Limb (tissue), 2 donors: ENCODE measurements around the gene SENP3.

Experiments
- DNase-seq, 2 donors: peaks; one replicate each; pipeline ENCODE4 v3.0.0-alpha.2; 2016; ENCODE audit errors: extremely low spot score in 2 of 2

Gene SENP3

DNA sequence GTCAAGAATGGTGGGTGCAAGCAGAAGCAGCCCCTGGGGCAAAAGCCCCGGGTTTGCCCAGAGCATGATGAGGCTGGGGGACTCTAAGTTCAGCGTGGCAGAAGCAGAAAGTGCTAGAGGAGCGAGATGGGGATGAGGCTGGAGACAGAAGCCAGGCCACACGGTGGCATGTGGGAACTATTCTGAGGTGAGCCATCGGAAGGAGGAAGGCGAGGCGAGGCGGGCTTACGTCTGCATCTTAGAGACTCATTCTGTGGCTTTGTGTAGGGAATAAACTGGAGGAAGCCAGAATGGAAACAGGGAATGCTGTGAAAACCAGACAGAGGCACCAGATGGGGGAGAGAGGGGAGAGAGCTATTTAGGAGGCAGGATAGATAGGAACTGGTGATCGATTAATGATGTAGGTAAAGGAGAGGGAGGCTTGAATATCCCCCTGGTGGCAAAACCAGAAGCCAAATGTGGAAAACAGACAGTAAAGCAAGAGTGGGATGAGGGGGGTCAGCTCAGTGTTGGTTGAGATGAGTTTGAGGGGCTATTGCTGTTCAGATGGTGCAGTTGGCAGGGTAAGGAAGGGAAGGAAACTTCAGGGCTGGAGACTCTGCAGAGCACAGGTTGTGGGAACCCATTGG, 6.3 kb upstream of the SENP3 start:
- no peak for DNase-seq

- no peak for DNase-seq
Observed at GRCh38 chr17:7556627-7557026, 5.1 kb upstream of the SENP3 start.

DNA sequence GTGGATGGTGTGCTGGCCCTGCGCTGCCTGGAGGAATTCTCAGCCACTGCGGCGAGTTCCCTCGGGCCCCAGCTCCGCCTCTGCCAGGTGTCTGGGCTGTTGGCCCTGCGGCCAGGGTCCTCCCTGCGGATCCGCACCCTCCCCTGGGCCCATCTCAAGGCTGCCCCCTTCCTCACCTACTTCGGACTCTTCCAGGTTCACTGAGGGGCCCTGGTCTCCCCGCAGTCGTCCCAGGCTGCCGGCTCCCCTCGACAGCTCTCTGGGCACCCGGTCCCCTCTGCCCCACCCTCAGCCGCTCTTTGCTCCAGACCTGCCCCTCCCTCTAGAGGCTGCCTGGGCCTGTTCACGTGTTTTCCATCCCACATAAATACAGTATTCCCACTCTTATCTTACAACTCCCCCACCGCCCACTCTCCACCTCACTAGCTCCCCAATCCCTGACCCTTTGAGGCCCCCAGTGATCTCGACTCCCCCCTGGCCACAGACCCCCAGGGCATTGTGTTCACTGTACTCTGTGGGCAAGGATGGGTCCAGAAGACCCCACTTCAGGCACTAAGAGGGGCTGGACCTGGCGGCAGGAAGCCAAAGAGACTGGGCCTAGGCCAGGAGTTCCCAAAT, 4.5 kb upstream of the SENP3 start:
- no peak for DNase-seq

- DNase-seq = peak; percentile 75 to 82
Observed at GRCh38 chr17:7557775-7558543, 3.8 kb upstream of the SENP3 start.

GRCh38 chr17:7558544-7559319, 3.0 kb upstream of the SENP3 start, which contains the start of gene TNFSF13:
TSS of gene TNFSF13 (plus strand) at chr17:7558750. CDS start at chr17:7559040, 290 bp downstream.
- DNase-seq = no peak

DNA sequence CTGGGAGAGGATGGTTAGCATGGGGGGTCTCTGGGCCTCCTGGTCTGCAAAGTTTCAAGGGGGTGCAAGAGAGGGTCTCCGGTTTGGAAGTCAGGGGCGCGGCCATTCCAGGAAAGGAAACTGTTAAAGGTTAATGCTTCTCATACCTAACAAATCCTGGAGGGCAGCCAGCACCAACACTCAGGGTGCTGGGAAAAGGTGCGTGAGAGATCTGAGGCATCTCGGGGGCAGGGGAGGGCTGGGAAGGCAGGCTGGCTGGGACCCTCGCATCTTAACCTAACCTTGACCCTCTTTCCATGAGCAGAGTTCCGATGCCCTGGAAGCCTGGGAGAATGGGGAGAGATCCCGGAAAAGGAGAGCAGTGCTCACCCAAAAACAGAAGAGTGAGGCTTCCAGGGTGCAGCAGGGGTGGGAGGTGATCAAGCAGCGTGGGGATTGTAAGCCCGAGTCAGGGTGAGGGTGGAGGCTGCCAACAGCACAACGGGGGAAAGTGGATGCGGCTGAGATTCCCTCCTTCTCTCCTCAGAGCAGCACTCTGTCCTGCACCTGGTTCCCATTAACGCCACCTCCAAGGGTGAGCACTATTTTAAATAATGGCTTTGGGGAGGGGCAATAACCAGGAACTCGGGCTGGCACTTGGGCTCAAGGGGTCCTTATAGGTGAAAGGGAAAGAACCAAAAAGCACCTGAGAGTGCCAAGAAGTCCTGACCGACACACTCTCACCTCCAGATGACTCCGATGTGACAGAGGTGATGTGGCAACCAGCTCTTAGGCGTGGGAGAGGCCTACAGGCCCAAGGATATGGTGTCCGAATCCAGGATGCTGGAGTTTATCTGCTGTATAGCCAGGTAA, 2.2 kb upstream of the SENP3 start:
- no peak for DNase-seq

DNA sequence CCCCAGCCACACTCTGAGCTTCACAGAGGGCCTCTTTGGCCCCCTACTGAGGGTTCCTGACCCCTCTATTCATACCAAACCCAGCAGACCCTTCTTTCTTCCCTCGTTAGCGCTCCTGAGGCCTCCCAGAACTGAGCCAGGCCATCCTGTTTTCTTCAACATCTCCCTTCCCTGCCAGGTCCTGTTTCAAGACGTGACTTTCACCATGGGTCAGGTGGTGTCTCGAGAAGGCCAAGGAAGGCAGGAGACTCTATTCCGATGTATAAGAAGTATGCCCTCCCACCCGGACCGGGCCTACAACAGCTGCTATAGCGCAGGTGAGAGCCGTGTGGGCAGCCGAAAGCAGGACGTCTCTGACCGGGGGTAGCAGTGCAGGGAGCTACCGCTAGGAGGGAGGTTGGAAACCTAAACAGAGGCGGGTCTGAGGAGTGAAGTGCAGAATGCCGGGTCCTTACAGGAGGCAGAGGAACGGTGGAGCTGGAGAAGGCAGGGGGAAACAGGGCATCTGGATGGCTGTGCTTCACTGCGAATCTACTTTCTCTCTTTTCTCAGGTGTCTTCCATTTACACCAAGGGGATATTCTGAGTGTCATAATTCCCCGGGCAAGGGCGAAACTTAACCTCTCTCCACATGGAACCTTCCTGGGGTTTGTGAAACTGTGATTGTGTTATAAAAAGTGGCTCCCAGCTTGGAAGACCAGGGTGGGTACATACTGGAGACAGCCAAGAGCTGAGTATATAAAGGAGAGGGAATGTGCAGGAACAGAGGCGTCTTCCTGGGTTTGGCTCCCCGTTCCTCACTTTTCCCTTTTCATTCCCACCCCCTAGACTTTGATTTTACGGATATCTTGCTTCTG, 1.3 kb upstream of the SENP3 start:
- peak; percentile 61 to 84 for DNase-seq

DNA sequence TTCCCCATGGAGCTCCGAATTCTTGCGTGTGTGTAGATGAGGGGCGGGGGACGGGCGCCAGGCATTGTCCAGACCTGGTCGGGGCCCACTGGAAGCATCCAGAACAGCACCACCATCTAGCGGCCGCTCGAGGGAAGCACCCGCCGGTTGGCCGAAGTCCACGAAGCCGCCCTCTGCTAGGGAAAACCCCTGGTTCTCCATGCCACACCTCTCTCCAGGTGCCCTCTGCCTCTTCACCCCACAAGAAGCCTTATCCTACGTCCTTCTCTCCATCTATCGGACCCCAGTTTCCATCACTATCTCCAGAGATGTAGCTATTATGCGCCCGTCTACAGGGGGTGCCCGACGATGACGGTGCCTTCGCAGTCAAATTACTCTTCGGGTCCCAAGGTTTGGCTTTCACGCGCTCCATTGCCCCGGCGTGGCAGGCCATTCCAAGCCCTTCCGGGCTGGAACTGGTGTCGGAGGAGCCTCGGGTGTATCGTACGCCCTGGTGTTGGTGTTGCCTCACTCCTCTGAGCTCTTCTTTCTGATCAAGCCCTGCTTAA, 617 bp upstream of the SENP3 start:
- peak; percentile 89 to 93 for DNase-seq

DNA sequence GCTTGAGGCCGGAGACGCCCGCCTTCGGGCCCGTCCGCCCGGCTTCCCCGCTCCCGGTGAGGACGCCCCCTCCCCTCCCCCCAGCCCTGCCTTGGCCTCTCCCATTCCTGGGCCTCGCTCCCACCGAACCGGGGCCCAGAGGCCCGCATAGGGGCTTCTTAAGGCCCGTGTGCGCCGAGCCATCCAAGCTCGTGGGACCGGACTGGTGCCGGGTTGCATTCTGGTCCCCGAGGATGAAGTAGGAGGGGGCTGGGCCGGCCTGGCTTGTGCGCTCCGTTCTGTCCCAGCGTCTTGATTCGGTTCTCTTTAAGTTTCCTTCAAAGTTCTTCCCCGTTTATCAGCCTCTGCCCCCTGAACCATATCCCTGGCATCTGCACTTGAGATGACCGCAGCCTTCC, 488 bp downstream of the SENP3 start:
- no peak for DNase-seq

DNA sequence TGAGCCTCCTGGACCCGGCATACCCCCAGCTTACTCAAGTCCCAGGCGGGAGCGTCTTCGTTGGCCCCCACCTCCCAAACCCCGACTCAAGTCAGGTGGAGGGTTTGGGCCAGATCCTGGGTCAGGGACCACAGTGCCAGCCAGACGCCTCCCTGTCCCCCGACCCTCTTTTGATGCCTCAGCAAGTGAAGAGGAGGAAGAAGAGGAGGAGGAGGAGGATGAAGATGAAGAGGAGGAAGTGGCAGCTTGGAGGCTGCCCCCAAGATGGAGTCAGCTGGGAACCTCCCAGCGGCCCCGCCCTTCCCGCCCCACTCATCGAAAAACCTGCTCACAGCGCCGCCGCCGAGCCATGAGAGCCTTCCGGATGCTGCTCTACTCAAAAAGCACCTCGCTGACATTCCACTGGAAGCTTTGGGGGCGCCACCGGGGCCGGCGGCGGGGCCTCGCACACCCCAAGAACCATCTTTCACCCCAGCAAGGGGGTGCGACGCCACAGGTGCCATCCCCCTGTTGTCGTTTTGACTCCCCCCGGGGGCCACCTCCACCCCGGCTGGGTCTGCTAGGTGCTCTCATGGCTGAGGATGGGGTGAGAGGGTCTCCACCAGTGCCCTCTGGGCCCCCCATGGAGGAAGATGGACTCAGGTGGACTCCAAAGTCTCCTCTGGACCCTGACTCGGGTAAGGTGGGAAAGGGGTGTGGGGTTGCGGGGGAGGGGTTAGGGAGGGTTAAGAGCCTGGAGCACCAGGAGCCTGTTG, 1.6 kb downstream of the SENP3 start:
- no peak for DNase-seq

- DNase-seq = no peak
Observed at GRCh38 chr17:7569571-7569970, 7.9 kb downstream of the SENP3 start.

GRCh38 chr17:7570351-7570750, 8.6 kb downstream of the SENP3 start:
- DNase-seq = no peak

GRCh38 chr17:7572338-7572587, 10.5 kb downstream of the SENP3 start:
- DNase-seq = no peak

GRCh38 chr17:7572588-7573323, 11.0 kb downstream of the SENP3 start:
- peak; percentile 99 to 100 for DNase-seq

- DNase-seq = peak; percentile 88 to 93
Observed at GRCh38 chr17:7573324-7574080, 11.8 kb downstream of the SENP3 start.

DNA sequence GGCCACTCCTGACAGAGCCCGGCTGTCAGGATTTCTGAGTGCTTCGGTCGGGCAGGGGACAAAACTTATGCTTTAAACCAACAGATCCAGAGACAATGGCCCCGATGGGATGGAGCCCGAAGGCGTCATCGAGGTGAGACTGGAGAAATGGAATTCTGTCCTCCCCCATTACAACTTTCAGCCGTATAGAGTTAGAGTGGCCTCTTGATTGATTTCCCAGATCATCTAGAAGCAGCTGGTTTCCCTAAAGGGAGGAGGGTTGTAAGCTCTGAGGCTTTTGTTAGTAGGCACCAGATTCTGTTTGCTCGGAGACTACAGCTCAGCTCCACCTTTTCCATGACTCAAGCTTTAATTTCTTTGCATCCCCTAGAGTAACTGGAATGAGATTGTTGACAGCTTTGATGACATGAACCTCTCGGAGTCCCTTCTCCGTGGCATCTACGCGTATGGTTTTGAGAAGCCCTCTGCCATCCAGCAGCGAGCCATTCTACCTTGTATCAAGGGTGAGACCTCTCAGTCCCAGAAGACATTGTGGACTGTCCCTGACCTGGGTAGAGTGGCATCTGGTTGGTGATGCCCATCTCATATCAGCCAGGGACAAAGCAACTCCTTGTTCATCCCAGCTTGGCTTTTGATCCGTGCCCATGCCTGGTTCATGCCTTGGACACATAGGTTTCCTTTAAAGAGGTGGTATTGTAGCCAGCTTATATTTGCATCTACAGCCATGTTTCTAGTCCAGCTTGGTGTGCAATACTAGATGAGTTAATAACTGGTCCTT, 12.6 kb downstream of the SENP3 start:
- DNase-seq = no peak

DNA sequence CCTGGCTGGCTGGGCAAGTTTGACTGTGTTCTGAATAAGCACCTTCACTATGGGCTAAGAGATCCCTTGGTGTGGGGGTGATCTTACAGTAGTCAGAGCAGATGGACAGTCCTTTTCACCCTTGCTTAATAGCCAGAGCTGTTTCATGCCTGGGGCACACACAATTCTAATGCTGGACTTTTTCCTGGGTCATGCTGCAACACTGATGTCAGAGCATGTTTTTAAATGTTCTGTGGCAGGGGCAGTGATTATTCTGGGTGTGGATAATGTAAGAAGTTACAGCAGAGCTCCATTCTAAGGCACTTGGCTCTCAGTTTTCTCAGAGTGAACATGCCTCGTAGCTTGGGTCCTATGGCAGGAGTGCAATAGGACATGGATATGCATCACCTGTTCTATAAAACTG, 13.8 kb downstream of the SENP3 start:
- no peak for DNase-seq
